NCI-H748 treated with DMSO at 0.1 percent for 48 hours (cell line): Measurements from ENCODE around the gene KIR2DL1.
"Not testable (repeated sequence)": the region's sequence is repeated elsewhere in the genome, so short reads cannot be mapped to it uniquely, and the experiment has no call there.

Experiments used
- DNase-seq: peaks from one replicate; lab custom pipeline; 2025; lab: John Stamatoyannopoulos, UW

Gene KIR2DL1

GRCh38 chr19:54771018-54771960 lies 1.7 kb downstream of the KIR2DL1 start:
- DNase-seq = not testable (repeated sequence)

DNA sequence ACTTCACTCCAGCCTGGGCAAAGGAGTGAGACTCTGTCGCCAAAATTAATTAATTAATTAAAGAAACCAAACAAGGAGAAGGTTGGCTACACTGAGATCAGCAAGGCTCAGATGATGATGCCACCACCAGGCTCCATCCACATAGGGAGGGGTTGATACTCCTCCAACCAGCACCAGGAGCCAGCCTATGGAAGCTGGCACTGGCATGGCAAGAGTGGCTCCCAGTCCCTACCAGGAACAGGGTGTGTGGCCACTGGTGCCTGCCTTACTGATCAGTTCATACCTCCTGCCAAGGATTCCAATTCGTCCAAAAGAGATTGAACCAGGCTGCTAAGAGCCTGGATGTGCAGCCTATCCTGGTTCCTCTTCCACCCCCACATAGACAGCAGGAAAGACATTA lies 3.1 kb downstream of the KIR2DL1 start:
- DNase-seq = not testable (repeated sequence)

- not testable (repeated sequence) for DNase-seq
Measured at GRCh38 chr19:54775095-54775815, 5.7 kb downstream of the KIR2DL1 start.

- not testable (repeated sequence) for DNase-seq
Measured at GRCh38 chr19:54775830-54776229, 6.2 kb downstream of the KIR2DL1 start.

DNA sequence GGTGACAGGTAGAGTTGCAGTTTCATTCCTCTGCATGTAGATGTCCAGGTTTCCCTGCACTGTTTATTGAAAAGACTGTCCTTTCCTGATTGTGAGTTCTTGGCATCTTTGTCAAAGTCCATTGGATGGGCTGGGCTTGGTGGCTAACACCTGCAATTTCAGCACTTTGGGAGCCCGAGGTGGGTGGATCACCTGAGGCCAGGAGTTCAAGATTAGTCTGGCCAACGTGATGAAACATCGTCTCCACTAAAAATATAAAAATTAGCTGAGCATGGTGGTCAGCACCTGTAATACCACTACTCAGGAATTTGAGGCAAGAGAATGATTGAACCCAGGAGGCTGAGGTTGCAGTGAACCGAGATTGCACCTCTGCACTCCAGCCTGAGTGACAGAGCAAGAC lies 8.3 kb downstream of the KIR2DL1 start:
- DNase-seq = not testable (repeated sequence)

DNA sequence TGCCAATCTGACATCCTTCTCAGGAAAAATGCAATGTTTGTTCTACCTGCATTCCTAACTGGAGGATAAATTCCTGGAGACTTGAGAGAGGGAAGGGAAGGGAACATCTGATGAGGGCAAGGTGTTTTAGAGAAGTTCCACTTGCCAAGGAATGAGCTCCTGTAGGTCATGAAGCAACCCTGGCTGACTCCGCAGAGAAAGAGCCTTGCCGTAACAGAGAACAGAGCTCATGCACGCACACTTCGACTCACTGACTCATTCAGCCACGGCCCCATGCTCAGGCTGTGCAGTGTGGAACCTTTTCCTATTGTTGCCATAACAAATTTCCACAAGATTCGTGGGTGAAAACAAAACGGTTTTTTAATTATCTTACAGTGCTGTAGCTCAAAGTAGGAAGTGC lies 9.3 kb downstream of the KIR2DL1 start:
- not testable (repeated sequence) for DNase-seq

DNA sequence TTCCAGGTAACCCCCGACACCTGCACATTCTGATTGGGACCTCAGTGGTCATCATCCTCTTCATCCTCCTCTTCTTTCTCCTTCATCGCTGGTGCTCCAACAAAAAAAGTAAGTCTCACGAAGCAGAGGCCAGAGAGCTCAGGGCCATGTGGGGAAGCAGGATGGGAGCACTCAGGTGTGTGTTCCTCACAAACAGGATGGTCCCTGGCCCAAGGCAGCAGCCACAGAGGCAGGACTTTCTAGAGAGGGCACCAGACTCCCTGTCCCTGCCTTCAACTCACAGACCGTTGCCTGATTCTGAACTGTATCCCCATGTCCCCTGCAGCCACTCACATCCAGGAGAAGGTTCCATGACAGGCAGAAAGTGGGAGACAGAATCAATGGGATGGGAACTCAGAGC lies 13.3 kb downstream of the KIR2DL1 start:
- not testable (repeated sequence) for DNase-seq

DNA sequence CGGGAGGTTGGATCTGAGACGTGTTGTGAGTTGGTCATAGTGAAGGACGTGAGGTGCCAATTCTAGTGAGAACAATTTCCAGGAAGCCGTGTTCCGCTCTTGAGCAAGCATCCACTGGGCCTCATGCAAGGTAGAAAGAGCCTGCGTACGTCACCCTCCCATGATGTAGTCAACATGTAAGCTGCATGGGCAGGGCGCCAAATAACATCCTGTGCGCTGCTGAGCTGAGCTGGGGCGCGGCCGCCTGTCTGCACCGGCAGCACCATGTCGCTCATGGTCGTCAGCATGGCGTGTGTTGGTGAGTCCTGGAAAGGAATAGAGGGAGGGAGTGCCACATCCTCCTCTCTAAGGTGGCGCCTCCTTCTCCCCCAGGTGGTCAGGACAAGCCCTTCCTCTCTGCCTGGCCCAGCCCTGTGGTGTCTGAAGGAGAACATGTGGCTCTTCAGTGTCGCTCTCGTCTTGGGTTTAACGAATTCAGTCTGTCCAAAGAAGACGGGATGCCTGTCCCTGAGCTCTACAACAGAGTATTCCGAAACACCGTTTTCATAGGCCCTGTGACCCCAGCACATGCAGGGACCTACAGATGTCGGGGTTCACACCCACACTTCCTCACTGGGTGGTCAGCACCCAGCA lies 16.6 kb downstream of the KIR2DL1 start:
- not testable (repeated sequence) for DNase-seq

DNA sequence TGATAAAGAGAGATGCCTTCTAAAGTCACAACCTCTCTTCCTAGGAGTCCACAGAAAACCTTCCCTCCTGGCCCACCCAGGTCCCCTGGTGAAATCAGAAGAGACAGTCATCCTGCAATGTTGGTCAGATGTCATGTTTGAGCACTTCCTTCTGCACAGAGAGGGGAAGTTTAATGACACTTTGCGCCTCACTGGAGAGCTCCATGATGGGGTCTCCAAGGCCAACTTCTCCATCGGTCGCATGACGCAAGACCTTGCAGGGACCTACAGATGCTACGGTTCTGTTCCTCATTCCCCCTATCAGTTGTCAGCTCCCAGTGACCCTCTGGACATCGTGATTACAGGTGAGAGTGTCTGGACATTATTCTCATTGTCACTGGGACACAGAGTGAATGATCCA lies 18.6 kb downstream of the KIR2DL1 start:
- DNase-seq = not testable (repeated sequence)

DNA sequence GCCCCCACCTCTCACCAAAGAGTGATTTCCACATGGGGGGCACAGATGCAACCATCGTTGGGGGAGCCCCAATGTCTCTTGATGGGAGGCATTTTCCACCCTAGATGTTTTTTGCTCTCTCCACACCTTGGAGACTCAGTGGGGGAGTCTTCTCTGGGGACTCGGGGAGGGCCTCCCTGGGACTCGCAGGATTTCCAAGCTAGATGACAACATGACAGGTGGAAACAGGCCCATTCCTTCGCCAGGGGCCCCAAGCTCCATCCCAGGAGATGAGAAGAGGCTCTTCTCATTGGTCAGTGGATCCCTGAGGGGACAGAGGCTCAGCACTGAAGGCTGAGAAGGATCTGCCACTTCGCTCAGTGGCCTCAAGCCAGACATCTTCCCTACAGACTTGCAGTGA lies 21.1 kb downstream of the KIR2DL1 start:
- DNase-seq = no peak

DNA sequence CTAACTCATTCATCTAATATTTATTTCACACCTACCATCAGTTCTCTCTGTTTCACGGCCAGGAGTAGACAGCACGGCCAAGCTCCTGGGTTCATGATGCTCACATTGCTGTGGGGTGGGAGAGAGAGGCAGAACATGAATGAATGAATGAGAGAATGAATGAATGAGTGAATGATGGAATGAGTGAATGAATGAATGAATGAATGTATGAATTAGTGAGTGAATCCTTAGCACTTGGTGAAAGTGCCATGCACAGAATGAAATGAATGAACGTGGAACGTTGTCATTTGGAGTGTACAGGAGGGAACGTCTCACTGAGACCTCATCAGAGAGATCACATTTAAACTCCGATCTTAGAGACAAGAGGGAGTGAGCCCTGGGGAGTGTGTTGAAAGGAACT lies 21.9 kb downstream of the KIR2DL1 start:
- no peak for DNase-seq

GRCh38 chr19:54792814-54793213 lies 23.2 kb downstream of the KIR2DL1 start:
- no peak for DNase-seq

DNA sequence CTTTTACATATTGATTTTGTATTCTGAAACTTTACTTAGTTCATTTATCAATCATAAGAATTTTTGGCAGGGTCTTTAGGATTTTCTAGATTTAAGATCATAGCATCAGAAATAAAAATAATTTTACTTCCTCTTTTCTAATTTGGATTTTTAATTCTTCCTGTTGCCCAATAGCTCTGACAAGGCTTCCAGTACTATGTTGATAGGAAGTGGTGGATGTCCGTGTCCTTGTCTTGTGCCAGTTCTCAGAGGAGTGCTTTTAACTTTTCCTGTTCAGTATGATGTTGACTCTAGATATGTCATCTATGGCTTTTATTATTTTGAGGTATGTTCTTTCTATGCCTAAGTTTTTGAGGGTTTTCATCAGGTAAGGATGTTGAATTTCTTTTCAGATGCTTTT lies 26.2 kb downstream of the KIR2DL1 start:
- DNase-seq = no peak

DNA sequence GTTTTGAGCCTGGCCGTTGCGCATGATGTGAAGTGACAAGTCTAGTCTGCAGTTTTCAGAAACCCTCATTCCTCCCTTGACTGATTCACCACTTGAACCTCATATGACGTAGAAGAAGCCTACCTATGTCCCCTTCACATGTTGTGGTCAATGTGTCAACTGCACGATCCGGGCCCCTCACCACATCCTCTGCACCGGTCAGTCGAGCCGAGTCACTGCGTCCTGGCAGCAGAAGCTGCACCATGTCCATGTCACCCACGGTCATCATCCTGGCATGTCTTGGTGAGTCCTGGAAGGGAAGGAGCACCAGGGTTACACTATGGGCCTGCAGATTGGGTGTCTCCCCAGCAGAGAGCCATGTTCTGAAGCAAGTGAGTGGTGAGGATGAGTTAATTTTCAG lies 33.8 kb downstream of the KIR2DL1 start, which contains the start of gene KIR2DL4:
KIR2DL4 (plus strand) TSS at position 201 of the 400 bp plus-strand sequence; CDS start at position 243, 42 bp downstream.
- DNase-seq = no peak

GRCh38 chr19:54804101-54804500 lies 34.5 kb downstream of the KIR2DL1 start:
- DNase-seq = no peak

DNA sequence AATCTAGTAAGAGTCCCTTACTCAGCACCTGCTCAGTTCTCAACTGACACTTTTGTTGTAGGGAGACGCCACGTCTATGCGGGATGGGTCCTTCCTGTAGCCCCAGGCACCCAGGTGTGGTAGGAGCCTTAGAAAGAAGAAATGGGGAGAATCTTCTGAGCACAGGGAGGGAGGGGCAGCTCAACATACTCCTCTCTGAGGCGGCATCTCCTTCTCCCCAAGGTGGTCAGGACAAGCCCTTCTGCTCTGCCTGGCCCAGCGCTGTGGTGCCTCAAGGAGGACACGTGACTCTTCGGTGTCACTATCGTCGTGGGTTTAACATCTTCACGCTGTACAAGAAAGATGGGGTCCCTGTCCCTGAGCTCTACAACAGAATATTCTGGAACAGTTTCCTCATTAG lies 35.0 kb downstream of the KIR2DL1 start:
- DNase-seq = no peak

- no peak for DNase-seq
Measured at GRCh38 chr19:54805665-54806515, 36.3 kb downstream of the KIR2DL1 start.

GRCh38 chr19:54806516-54806838 lies 36.9 kb downstream of the KIR2DL1 start:
- DNase-seq = no peak

- not testable (repeated sequence) for DNase-seq
Measured at GRCh38 chr19:54814571-54814970, 45.0 kb downstream of the KIR2DL1 start.

- not testable (repeated sequence) for DNase-seq
Measured at GRCh38 chr19:54816251-54816650, 46.7 kb downstream of the KIR2DL1 start, which contains the start of gene KIR3DL1. KIR3DL1 (plus strand) TSS chr19:54816468.
